HG02938 (cell line): Measurements from ENCODE around the gene GFPT2.

Experiments
- ATAC-seq: cut with Tn5 transposase; IDR thresholded peaks from one replicate; pipeline ENCODE4 v1.9.1; 2021; ENCODE audit warnings: mild to moderate bottlenecking, moderate library complexity; ENCODE audit not compliant: unreplicated experiment

GFPT2 gene

GRCh38 chr5:180378438-180379344, 25.6 kb upstream of the GFPT2 start:
- ATAC-seq = no peak

GRCh38 chr5:180377556-180378197, 24.5 kb upstream of the GFPT2 start:
- no peak for ATAC-seq

DNA sequence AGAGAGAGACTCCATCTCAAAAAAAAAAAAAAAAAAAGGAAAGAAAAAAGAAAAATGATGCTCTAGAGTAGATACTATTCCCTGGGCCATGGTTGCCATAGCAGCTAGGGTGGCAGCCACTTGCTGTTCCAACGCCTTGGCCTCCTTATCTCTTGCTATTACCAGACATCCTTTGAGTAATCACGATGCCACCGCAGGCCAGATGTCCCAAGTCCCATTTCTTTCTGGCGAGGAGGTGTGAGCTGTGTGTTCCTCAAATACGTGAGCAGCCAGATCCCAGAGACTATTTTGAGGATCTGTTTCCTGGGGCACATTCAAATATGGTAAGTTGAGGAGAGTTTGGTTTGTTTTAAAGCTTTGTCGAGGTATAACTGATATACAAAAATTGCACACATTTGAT, 23.4 kb upstream of the GFPT2 start:
- no peak for ATAC-seq

GRCh38 chr5:180375955-180376354, 22.8 kb upstream of the GFPT2 start:
- no peak for ATAC-seq

DNA sequence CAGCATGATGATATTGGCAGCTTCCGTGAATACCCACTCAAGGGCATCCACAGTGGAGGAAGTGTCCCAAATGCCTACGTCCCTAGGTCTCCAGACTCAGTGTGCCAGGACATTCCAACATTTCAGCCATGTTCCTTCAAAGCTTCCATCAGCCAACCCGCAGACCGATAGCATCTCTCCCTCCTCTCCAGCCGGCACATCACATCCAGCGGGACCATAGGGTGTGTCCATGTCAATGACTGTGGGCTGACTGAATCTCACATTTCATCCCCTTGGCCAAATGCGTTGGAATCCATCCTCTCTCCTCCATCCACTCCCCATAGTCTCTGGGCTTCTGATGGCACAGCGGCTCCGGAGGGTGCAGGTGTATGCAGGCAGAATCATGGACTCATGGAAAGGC, 22.2 kb upstream of the GFPT2 start:
- ATAC-seq = no peak

- no peak for ATAC-seq
These were observed 20.7 kb upstream of the GFPT2 start for GRCh38 chr5:180373870-180374269.

DNA sequence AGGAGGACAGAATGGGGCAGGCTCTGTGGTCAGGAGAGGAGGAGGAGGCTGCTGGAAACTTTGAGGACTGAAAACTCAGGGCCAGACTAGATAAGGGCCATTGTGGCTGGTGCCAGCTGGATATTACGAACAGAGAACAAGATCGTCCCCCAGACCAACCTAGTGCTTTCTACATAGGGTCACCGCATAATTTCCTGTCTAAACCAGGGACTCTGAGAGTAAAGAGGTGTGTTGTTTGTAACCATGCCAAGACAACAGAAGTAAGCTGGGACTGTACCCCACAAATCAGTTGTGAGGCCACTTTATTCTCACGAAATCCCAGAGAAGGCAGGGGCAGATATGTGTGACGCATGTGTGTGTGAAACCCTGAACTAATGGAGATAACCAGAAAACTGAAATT, 20.3 kb upstream of the GFPT2 start:
- no peak for ATAC-seq

- ATAC-seq = no peak
These were observed 18.8 kb upstream of the GFPT2 start for GRCh38 chr5:180371949-180372348.

GRCh38 chr5:180370861-180371641, 17.9 kb upstream of the GFPT2 start:
- ATAC-seq = no peak

DNA sequence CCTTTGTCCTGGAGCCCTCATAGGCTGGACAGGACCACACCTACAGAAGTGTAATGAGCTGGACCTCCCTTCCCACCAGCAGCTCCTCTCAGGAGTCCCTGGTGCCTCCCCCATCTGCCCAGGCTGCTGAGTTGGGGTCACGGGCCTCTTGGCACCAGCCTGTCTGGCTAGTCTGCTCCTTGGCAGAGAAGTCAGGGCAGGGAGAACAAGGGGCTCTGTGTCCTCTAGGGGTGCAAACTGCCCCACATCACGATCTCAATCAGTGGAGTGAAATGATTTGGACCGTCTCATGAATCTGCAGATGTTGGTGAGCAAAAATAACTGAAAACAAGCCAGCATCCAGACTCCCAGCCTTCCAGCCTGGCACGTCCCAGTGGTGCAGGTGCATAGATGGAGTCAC, 14.9 kb upstream of the GFPT2 start:
- no peak for ATAC-seq

- no peak for ATAC-seq
These were observed 14.2 kb upstream of the GFPT2 start for GRCh38 chr5:180367300-180367699.

DNA sequence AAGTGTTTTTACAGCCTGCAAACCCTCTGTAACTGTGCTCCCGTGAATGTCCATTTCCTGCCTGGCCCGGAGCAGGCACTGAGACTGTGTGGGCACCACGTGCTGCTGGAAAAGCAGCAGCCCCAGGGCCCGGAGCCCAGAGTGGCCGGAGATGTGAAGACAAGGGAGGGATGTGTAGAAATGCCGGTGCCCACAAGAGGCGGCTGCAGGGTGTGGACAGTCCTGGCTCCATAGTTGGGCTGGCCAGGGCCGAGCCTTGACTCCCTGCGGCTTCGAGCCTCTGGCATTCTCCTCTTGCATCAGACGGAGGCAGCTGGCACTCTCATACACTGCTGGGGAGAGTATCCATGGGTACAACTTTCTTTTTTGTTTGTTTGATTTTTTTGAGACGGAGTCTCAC, 13.2 kb upstream of the GFPT2 start:
- ATAC-seq = no peak

GRCh38 chr5:180365829-180366228, 12.7 kb upstream of the GFPT2 start:
- no peak for ATAC-seq

- no peak for ATAC-seq
These were observed 11.2 kb upstream of the GFPT2 start for GRCh38 chr5:180364306-180364856.

GRCh38 chr5:180360078-180360957, 7.2 kb upstream of the GFPT2 start:
- no peak for ATAC-seq

- ATAC-seq = no peak
These were observed 5.6 kb upstream of the GFPT2 start for GRCh38 chr5:180358694-180359093.

- no peak for ATAC-seq
These were observed 5.0 kb upstream of the GFPT2 start for GRCh38 chr5:180358179-180358578.

DNA sequence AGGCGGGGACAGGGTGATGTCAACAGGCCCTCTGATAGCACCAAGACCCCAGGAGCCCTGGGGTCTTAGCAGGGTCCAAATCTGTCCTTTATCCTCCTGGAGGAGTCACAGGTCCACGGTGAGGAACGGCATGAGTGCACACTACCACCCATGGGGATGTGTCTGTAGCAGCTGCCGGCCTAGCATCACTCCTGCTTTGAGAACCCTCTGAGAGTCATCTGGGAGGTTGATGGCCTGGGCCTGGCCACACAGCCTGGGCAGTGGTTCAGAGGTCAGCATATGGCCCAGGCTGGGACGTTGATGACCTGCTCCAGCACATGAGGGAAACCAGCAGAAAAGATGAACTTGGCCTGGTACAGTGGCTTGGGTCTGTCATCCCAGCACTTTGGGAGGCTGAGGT, 1.8 kb upstream of the GFPT2 start:
- ATAC-seq = no peak

DNA sequence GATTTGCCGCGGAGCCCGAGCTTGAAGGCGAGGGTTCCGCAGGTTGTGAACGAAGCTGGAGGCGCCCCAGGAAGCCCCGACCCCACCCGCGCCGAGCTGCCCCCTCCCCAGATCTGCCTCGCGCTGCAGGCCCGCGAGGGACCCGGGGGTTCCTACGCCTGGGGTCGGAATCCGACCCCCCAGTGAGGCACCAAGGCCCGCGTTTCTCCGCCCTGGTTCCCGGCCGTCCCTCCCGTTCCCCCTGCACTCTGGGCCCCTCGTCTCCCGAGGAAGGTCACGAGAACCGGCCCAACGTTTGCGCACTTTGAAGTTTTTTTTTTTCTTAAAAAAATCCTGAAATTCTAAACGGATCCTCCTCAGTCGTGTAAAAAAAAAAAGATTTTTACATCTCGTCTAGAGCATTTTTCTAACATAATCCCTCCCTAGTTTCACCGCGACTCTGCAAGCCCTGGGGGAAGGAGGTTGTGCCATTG, 880 bp upstream of the GFPT2 start:
- ATAC-seq = no peak
